Ovary (tissue), 9 donors: ENCODE results near the gene SECTM1. TPM values are rescaled to one million over a fixed set of nuclear protein-coding genes. Genes with fewer than 3 reads are reported as not detected.

Experiments
- DNase-seq, 5 donors: peaks; one replicate each; pipeline ENCODE4 v3.0.0-alpha.2; 2019 to 2020
- H3K27ac ChIP-seq, 2 donors: fragments of 200-600 bp; one replicate each; pipeline versions ENCODE4 v1.5.1 to v1.8.0; 2019 to 2022
- H3K27me3 ChIP-seq: fragments of 200-600 bp; one replicate; pipeline ENCODE4 v1.8.0; 2022
- H3K36me3 ChIP-seq: fragments of 200-600 bp; sonication (generic); one replicate; pipeline ENCODE4 v1.5.1; 2019
- H3K4me1 ChIP-seq: one replicate; pipeline ENCODE4 v1.8.1; 2013; ENCODE audit warnings: mild to moderate bottlenecking, moderate library complexity; ENCODE audit not compliant: insufficient read depth
- H3K4me3 ChIP-seq: fragments of 200-600 bp; sonication (generic); one replicate; pipeline ENCODE4 v1.5.1; 2017
- H3K9me3 ChIP-seq, 2 donors: fragments of 200-600 bp in 1 of 2; sonication (generic) in 1 of 2; one replicate each; pipeline versions ENCODE4 v1.5.1 to v1.8.1; 2013 to 2019; ENCODE audit warnings: mild to moderate bottlenecking in 1 of 2, moderate library complexity in 1 of 2
- EP300 ChIP-seq: sonication (generic); formaldehyde crosslinking; IDR thresholded peaks from one replicate; pipeline ENCODE4 v1.6.1; 2017; ENCODE audit warnings: antibody characterized with exemption
- POLR2A ChIP-seq: fragments of 450-650 bp; IDR thresholded peaks from one replicate; pipeline ENCODE4 v1.6.1; 2017; ENCODE audit warnings: antibody characterized with exemption, mild to moderate bottlenecking, moderate library complexity
- WGBS, 3 donors: extraction: QIAGEN DNeasy Blood & Tissue Kit in 1 of 3; methylation state at CpG; one replicate each; pipeline versions ENCODE4 v1.1.5 to v1.1.7; 2013 to 2017; 5-methylcytosine and 5-hydroxymethylcytosine counted together
- intact Hi-C, 4 donors: fragments of 100-400 bp; cut with DNase I; formaldehyde crosslinking; loops; one replicate each; pipeline versions ENCODE4 v1.11.0 to v1.15.1; 2022 to 2023
- polyA plus RNA-seq, 2 donors: library from polyadenylated mRNA; stranded (reverse); fragments of 200-250 nt in 1 of 2; fragments of 350-450 nt in 1 of 2; fragmentation: Illumina TruSeq in 1 of 2; extraction: RNeasy Lipid Tissue Mini Kit (QIAGEN cat#74804) in 1 of 2; gene quantifications; one replicate each; pipeline ENCODE4 v1.2.3, GENCODE V29; 2013 to 2014
- total RNA-seq, 7 donors: library from RNA; depleted of rRNA in 2 of 7; stranded (reverse); fragments of >200 nt in 2 of 7; fragmentation: NEBNext Ultra II Directional in 3 of 7; extraction: Animal tissue kit (Norgen Biotek cat#: 25700) in 3 of 7; gene quantifications; one replicate each; pipeline versions ENCODE4 v1.1.0 to v1.2.4, GENCODE V29; 2016 to 2023
- TF ChIP-seq, protein P1 (sequence below), 3 donors: fragments of 450-650 bp in 2 of 3; fragments of 200-600 bp in 1 of 3; IDR thresholded peaks; one replicate each; pipeline versions ENCODE4 v1.5.1 to v1.8.0; 2016 to 2022; ENCODE audit warnings: antibody characterized with exemption in 3 of 3, mild to moderate bottlenecking in 1 of 3
- donor health status: DM: no; HTN: no; CAD: no; lungs with moderate emphysema.
- donor health status: DM: no; HTN: no; CAD: no.
- donor health status: Bipolar disorder and iron deficiency.
- donor health status: DM: yes; HTN: yes; CAD: no.
- donor health status: DM: no; HTN: no; CAD: no.
- donor health status: DM: yes; HTN: yes; CAD: no.

Gene SECTM1
- total and polyA plus RNA-seq, 9 donors, result 2.1 to 20.8 (median 7.9) TPM

DNA sequence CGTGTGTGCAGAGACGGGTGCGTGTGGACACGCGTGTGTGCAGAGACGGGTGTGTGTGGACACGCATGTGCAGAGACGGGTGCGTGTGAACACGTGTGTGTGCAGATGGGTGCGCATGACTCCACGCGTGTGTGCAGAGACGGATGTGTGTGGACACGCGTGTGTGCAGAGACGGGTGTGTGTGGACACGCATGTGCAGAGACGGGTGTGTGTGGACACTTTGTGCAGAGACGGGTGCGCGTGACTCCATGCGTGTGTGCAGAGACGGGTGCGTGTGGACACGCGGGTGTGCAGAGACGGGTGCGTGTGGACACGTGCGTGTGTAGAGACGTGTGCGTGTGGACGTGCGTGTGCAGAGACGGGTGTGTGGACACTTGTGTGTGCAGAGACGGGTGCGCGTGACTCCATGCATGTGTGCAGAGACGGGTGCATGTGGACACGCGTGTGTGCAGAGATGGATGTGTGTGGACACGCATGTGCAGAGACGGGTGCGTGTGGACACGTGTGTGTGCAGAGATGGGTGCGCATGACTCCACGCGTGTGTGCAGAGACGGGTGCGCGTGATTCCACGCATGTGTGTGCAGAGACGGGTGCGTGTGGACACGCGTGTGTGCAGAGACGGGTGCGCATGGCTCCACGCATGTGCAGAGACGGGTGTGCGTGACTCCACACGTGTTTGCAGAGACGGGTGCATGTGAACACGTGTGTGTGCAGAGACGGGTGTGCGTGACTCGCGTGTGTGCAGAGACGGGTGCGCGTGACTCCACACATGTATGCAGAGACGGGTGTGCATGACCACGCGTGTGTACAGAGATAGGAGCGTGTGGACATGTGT lies 14.6 kb downstream of the SECTM1 start:
- no peaks in the 10 kb centered on the region for H3K36me3 ChIP-seq
- 92 to 94% (median 93%) methylated on average over 76 of the region's 76 CpGs for WGBS, 3 donors
- no peak overlapping the region for H3K4me3 ChIP-seq
- H3K4me1 ChIP-seq, result peaks cover 3% of the 10 kb centered on the region
- no peaks in the 10 kb centered on the region for H3K27me3 ChIP-seq
- H3K9me3 ChIP-seq, result no peaks in the 10 kb centered on the region
- DNase-seq, result no peak
- TF ChIP-seq, protein P1, sequence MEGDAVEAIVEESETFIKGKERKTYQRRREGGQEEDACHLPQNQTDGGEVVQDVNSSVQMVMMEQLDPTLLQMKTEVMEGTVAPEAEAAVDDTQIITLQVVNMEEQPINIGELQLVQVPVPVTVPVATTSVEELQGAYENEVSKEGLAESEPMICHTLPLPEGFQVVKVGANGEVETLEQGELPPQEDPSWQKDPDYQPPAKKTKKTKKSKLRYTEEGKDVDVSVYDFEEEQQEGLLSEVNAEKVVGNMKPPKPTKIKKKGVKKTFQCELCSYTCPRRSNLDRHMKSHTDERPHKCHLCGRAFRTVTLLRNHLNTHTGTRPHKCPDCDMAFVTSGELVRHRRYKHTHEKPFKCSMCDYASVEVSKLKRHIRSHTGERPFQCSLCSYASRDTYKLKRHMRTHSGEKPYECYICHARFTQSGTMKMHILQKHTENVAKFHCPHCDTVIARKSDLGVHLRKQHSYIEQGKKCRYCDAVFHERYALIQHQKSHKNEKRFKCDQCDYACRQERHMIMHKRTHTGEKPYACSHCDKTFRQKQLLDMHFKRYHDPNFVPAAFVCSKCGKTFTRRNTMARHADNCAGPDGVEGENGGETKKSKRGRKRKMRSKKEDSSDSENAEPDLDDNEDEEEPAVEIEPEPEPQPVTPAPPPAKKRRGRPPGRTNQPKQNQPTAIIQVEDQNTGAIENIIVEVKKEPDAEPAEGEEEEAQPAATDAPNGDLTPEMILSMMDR (IDR thresholded peaks at IDR 0.05), result no peak
- TF ChIP-seq POLR2A (no peak), EP300 (no peak)
- no peak overlapping the region for H3K27ac ChIP-seq
- intact Hi-C loops, result no loop called here

DNA sequence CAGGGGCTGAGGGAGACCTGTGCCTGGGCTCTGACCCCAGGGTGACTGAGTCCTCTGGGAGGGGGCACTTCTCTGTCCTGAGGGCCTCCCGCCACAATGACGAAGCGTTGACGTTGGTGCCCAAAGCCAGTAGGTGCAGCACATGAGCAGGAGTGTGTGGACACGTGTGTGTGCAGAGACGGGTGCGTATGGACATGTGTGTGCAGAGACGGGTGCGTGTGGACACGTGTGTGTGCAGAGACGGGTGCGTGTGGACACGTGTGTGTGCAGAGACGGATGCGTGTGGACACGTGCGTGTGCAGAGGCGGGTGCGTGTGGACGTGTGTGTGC lies 15.4 kb downstream of the SECTM1 start:
- no peaks in the 10 kb centered on the region for H3K36me3 ChIP-seq
- H3K4me1 ChIP-seq, result peaks cover 3% of the 10 kb centered on the region
- no peak overlapping the region for H3K27ac ChIP-seq
- TF ChIP-seq, protein P1 (IDR thresholded peaks at IDR 0.05), result no peak
- no peak for TF ChIP-seq POLR2A
- TF ChIP-seq EP300, result no peak
- no peak overlapping the region for H3K4me3 ChIP-seq
- DNase-seq, result no peak
- intact Hi-C loops, result no loop called here
- 93 to 95% (median 94%) methylated on average over 20 of the region's 20 CpGs for WGBS, 3 donors
- H3K27me3 ChIP-seq, result no peaks in the 10 kb centered on the region
- no peaks in the 10 kb centered on the region for H3K9me3 ChIP-seq

GRCh38 chr17:82317394-82318168 lies 16.0 kb downstream of the SECTM1 start, which contains the start of gene CD7:
CD7 (minus strand) TSS chr17:82317608; CDS start chr17:82317495, 113 bp downstream.
- Histone ChIP-seq H3K4me1 (peaks cover 3% of the 10 kb centered on the region), H3K9me3 (no peaks in the 10 kb centered on the region), H3K27ac (no peak within 1 kb of the TSS), H3K36me3 (no peaks in the 10 kb centered on the region), H3K4me3 (no peak within 1 kb of the TSS), H3K27me3 (no peaks in the 10 kb centered on the region)
- intact Hi-C loops, result no loop called here
- DNase-seq, result no peak
- TF ChIP-seq, protein P1 (IDR thresholded peaks at IDR 0.05), result no peak
- TF ChIP-seq POLR2A, result no peak
- no peak for TF ChIP-seq EP300
- 70 to 78% (median 77%) methylated on average over 24 to 26 of the region's 26 CpGs for WGBS, 3 donors

DNA sequence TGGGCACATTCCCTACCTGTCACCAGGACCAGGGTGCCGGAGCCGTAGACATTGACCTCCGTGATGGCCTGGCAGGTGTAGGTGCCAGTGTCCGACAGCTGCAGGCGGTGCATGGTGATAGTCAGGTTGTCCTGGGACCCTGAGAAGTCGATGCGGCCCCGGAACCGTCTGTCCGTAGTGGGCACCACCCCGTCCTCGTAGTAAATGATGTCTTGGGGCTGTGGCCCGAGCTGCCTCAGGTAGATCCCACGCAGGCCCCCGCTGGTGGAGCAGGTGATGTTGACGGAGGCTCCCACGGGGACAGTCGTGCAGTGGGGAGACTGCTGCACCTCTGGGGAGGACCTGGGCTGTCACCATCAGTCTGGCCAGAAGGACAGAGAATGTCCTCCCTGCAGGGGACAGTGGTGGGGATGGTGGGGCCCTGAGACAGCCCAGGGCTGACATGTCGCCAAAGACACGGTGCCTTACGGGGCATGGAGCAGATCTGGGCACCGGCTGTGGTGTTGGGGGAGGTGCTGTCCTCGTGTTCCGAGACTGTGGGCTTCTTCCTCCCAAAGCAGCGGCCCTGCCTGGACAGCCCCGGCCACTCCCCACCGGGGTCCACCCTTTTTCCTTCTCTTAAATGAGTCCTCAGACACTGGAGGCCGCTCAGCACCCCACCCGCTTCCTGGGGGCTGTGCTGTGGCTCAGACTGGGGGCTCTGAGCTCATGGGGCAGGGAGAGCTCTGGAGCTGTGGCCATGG lies 16.7 kb downstream of the SECTM1 start:
- 77 to 80% (median 77%) methylated on average over 28 to 29 of the region's 29 CpGs for WGBS, 3 donors
- TF ChIP-seq POLR2A (no peak), EP300 (no peak)
- TF ChIP-seq, protein P1 (IDR thresholded peaks at IDR 0.05), result no peak
- no peak overlapping the region for H3K27ac ChIP-seq
- no peaks in the 10 kb centered on the region for H3K9me3 ChIP-seq
- no peaks in the 10 kb centered on the region for H3K36me3 ChIP-seq
- no peak overlapping the region for H3K4me3 ChIP-seq
- no peak for DNase-seq
- intact Hi-C loops, result no loop called here
- peaks cover 3% of the 10 kb centered on the region for H3K4me1 ChIP-seq
- no peaks in the 10 kb centered on the region for H3K27me3 ChIP-seq
